Right lobe of liver (tissue), 4 donors: ENCODE data around the gene KAZN.

Experiments
- POLR2A ChIP-seq: fragments of 450-650 bp; IDR thresholded peaks from one replicate; pipeline ENCODE4 v1.6.1; 2017; ENCODE audit warnings: antibody characterized with exemption, mild to moderate bottlenecking
- TF ChIP-seq, protein P1 (sequence below), 4 donors: fragments of 200-600 bp in 3 of 4; fragments of 450-650 bp in 1 of 4; IDR thresholded peaks; one replicate each; pipeline versions ENCODE4 v1.5.1 to v1.8.0; 2016 to 2022; ENCODE audit warnings: antibody characterized with exemption in 4 of 4, mild to moderate bottlenecking in 2 of 4
- donor health status: DM: no; HTN: no; CAD: no.
- donor health status: DM: no; HTN: no; CAD: no.
- donor health status: DM: no; HTN: yes; CAD: no.

DNA sequence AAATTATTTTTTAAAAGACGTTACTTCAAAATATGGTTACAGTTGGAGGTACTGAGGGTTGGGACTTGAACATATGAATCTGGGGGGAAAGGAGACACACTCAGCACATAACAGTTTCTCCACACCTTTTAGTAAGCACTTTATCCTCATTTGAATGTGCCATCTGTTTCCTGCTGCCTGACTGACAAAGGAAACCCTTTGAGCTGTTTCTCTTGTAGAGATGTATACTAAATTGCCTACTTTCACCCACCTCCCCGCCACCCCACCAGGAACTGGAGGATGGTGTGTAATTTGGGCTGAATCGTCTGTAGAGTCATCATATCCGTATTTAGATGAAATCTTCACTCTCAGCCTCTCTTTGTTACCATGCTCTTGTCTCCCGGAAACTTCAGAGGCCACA, 108.1 kb downstream of the KAZN start:
- TF ChIP-seq, protein P1, sequence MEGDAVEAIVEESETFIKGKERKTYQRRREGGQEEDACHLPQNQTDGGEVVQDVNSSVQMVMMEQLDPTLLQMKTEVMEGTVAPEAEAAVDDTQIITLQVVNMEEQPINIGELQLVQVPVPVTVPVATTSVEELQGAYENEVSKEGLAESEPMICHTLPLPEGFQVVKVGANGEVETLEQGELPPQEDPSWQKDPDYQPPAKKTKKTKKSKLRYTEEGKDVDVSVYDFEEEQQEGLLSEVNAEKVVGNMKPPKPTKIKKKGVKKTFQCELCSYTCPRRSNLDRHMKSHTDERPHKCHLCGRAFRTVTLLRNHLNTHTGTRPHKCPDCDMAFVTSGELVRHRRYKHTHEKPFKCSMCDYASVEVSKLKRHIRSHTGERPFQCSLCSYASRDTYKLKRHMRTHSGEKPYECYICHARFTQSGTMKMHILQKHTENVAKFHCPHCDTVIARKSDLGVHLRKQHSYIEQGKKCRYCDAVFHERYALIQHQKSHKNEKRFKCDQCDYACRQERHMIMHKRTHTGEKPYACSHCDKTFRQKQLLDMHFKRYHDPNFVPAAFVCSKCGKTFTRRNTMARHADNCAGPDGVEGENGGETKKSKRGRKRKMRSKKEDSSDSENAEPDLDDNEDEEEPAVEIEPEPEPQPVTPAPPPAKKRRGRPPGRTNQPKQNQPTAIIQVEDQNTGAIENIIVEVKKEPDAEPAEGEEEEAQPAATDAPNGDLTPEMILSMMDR (IDR thresholded peaks at IDR 0.05) = no peak
- TF ChIP-seq POLR2A = no peak
